Prostate gland (tissue), 2 donors: ENCODE data around the gene GAL. TPM values are rescaled to one million over a fixed set of nuclear protein-coding genes. Genes with fewer than 3 reads are reported as not detected.
A peak's percentile ranks its signal among the peaks of the same experiment; 100 is the strongest.

ENCODE experiments used
- DNase-seq: peaks from one replicate; pipeline ENCODE4 v3.0.0-alpha.2; 2019; ENCODE audit warnings: low spot score
- H3K27ac ChIP-seq, 2 donors: fragments of 200-600 bp; sonication (generic); 2 replicates each; pipeline ENCODE4 v1.5.1; 2017 to 2019
- H3K27me3 ChIP-seq: fragments of 200-600 bp; sonication (generic); replicated peaks from 2 replicates; pipeline ENCODE4 v1.5.1; 2019; ENCODE audit not compliant: insufficient read depth
- H3K36me3 ChIP-seq, 2 donors: fragments of 200-600 bp; sonication (generic); 1 replicate in 1 of 2; 2 replicates in 1 of 2; pipeline versions ENCODE4 v1.5.1 to v1.8.1; 2017 to 2019
- H3K4me1 ChIP-seq: fragments of 200-600 bp; sonication (generic); replicated peaks from 2 replicates; pipeline ENCODE4 v1.5.1; 2019
- H3K4me3 ChIP-seq, 2 donors: fragments of 200-600 bp; sonication (generic); 2 replicates each; pipeline ENCODE4 v1.5.1; 2017 to 2019
- H3K9me3 ChIP-seq: fragments of 200-600 bp; sonication (generic); 2 replicates; pipeline ENCODE4 v1.5.1; 2017
- POLR2A ChIP-seq: fragments of 450-650 bp; IDR thresholded peaks from one replicate; pipeline ENCODE4 v1.6.1; 2016; ENCODE audit warnings: antibody characterized with exemption, mild to moderate bottlenecking
- POLR2AphosphoS5 ChIP-seq: sonication (generic); formaldehyde crosslinking; IDR thresholded peaks from one replicate; pipeline ENCODE4 v1.6.1; 2017; ENCODE audit warnings: antibody characterized with exemption
- WGBS: methylation state at CpG from one replicate; pipeline ENCODE4 v1.1.5; 2018; 5-methylcytosine and 5-hydroxymethylcytosine counted together
- intact Hi-C: fragments of 100-400 bp; cut with DNase I; formaldehyde crosslinking; loops from one replicate; pipeline ENCODE4 v1.14.2; 2022
- total RNA-seq, 2 donors: library from RNA; depleted of rRNA; stranded (reverse); fragments of >200 nt; gene quantifications; one replicate each; pipeline ENCODE4 v1.1.0, GENCODE V29; 2016
- TF ChIP-seq, protein P1 (sequence below), 4 experiments: fragments of 200-600 bp in 2 of 4; fragments of 450-650 bp in 2 of 4; sonication (generic) in 2 of 4; IDR thresholded peaks; 1 replicate in 3 of 4; 2 replicates in 1 of 4; pipeline ENCODE4 v1.5.1; 2016 to 2019; ENCODE audit warnings: antibody characterized with exemption in 4 of 4, mild to moderate bottlenecking in 2 of 4, moderate library complexity in 2 of 4

Gene GAL
- total RNA-seq, 2 donors from 2014 or later, result 1.1 to 4.8 TPM

DNA sequence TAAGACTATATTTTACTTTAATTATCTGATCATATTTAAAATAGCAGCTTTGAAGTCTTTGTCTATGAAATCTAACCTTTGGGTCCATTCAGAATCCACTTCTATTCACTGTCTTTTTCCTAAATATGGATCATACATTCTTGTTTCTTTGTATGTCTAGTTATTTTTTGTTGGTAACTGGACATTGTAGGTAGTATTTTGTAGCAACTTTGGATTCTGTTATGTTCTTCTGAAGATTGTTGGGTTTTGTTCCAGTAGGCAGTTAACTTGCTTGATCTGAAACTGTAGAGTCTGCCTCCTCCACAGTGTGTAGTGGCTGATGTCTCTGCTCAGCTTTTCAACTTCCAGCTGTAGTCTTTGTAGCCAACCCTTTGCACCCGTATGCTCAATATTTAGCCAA is 37.5 kb upstream of the GAL start:
- H3K9me3 ChIP-seq, result no peaks in the 10 kb centered on the region
- intact Hi-C loops, result no loop called here
- no peaks in the 10 kb centered on the region for H3K27me3 ChIP-seq
- WGBS, result 91% methylated on average over 1 of the region's 1 CpG
- H3K4me1 ChIP-seq, result peaks cover 4% of the 10 kb centered on the region
- DNase-seq, result no peak
- H3K36me3 ChIP-seq, result no peaks in the 10 kb centered on the region
- H3K27ac ChIP-seq, result no peak overlapping the region
- TF ChIP-seq POLR2A, result no peak
- TF ChIP-seq POLR2AphosphoS5, result no peak
- TF ChIP-seq, protein P1, sequence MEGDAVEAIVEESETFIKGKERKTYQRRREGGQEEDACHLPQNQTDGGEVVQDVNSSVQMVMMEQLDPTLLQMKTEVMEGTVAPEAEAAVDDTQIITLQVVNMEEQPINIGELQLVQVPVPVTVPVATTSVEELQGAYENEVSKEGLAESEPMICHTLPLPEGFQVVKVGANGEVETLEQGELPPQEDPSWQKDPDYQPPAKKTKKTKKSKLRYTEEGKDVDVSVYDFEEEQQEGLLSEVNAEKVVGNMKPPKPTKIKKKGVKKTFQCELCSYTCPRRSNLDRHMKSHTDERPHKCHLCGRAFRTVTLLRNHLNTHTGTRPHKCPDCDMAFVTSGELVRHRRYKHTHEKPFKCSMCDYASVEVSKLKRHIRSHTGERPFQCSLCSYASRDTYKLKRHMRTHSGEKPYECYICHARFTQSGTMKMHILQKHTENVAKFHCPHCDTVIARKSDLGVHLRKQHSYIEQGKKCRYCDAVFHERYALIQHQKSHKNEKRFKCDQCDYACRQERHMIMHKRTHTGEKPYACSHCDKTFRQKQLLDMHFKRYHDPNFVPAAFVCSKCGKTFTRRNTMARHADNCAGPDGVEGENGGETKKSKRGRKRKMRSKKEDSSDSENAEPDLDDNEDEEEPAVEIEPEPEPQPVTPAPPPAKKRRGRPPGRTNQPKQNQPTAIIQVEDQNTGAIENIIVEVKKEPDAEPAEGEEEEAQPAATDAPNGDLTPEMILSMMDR (IDR thresholded peaks at IDR 0.05), result no peak
- no peak overlapping the region for H3K4me3 ChIP-seq

DNA sequence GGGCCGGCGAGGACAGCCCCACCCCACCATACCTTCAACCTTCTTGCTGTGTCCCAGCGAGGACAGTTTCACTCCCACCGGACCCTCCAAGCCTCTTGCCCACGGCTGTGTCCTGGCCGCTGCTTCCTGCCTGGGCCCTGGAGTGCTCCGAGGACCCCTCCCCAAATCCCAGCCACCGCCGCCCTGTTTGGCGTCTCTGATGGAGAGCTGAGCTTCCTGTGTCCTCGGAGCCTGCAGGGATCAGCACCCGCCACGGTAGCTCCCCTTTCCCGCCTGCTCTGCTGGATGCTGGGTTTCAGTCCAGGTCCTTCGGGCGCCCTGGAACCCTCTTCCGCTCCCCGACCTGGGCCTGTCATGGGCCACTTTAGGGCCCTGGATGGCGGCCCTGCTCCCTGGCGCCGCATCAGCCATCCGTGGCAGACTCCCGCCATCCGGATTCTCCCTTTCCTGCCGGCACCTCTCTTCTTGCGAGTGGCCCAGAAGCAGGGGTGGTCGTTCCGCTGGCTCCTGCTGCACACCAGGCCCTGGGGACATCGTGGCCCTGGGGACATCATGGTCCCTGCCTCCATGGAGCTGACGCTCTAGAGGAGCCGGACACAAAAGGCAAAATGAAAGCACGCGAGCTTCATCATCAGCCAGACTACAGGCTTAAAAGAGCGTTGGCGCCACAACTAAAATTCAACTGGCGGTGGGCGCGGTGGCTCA is 34.3 kb upstream of the GAL start:
- H3K4me1 ChIP-seq, result peaks cover 14% of the 10 kb centered on the region
- no peak overlapping the region for H3K27ac ChIP-seq
- H3K27me3 ChIP-seq, result no peaks in the 10 kb centered on the region
- H3K36me3 ChIP-seq, result no peaks in the 10 kb centered on the region
- DNase-seq, result no peak
- intact Hi-C loops, result no loop called here
- no peak overlapping the region for H3K4me3 ChIP-seq
- no peaks in the 10 kb centered on the region for H3K9me3 ChIP-seq
- 87% methylated on average over 38 of the region's 38 CpGs for WGBS
- TF ChIP-seq, protein P1 (IDR thresholded peaks at IDR 0.05), result no peak
- TF ChIP-seq POLR2A, result no peak
- no peak for TF ChIP-seq POLR2AphosphoS5

DNA sequence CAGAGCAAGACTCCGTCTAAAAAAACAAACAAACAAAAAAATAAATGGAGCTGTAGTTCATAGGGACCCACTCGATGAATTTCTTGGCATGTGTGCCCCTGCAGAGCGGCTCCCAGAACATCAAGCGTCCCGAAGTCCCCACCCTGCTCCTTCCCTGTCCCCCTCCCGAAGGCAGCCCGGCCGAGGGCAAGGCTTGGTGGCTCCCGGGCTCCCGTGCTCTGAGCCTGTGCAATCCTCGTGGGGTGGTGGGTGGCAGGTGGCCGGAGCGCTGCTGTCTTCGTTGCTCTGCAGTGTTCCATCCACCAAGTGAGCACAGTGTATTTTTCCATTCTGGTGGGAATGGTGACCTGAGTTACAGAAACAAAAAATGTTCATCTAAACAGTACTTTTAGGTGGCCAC is 33.5 kb upstream of the GAL start:
- no peak overlapping the region for H3K4me3 ChIP-seq
- intact Hi-C loops, result no loop called here
- H3K36me3 ChIP-seq, result no peaks in the 10 kb centered on the region
- TF ChIP-seq, protein P1 (IDR thresholded peaks at IDR 0.05), result no peak
- TF ChIP-seq POLR2A (no peak), POLR2AphosphoS5 (no peak)
- peak overlapping the region; percentile 75 to 95 for H3K27ac ChIP-seq
- no peaks in the 10 kb centered on the region for H3K9me3 ChIP-seq
- H3K27me3 ChIP-seq, result no peaks in the 10 kb centered on the region
- peaks cover 14% of the 10 kb centered on the region for H3K4me1 ChIP-seq
- DNase-seq, result no peak
- 88% methylated on average over 14 of the region's 14 CpGs for WGBS

DNA sequence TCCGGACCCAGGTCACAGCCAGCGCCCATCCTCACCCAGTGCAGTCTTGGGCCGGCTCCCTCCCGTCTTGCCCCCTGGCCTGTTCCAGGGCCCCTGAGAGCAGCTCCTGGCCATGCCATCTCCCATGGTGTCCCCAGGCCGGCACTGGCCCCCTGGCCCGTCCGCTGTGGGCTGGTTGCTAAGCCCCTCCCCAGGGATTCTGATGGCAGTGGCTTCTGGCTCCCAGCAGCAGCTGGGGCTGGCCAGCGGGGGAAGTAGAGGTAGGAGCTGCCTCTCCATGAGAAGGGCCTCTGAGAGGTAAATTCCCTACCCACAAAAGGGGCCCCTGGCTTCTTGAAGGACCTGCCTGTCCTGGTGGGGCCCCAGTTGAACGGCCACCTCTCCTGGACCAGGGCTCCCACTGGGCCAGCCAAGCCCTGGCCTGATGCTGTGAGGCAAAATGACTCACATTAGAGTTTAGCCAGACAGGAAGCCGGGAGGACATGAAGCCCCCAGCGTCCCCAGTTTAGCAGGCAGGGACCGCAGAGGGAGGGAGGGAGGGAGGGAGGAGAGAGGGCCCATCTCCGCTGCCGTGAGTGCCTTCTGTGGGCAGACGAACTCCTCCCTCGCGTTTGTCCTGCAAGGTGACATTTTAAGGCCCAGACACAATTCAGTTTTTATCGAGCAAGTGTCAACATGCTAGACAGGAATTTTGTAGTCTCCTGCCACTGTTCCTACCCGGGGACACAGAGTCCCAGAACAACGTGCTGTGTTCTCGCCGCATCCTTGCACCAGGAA is 32.9 kb upstream of the GAL start:
- no peaks in the 10 kb centered on the region for H3K9me3 ChIP-seq
- 51% methylated on average over 22 of the region's 22 CpGs for WGBS
- H3K4me1 ChIP-seq, result peaks cover 14% of the 10 kb centered on the region
- H3K4me3 ChIP-seq, result no peak overlapping the region
- no peaks in the 10 kb centered on the region for H3K36me3 ChIP-seq
- intact Hi-C loops, result no loop called here
- peak; percentile 92 for DNase-seq
- H3K27ac ChIP-seq, result peak overlapping the region; percentile 75 to 95
- H3K27me3 ChIP-seq, result no peaks in the 10 kb centered on the region
- TF ChIP-seq POLR2A, result no peak
- TF ChIP-seq, protein P1 (IDR thresholded peaks at IDR 0.05), result no peak
- TF ChIP-seq POLR2AphosphoS5, result peak; percentile 98
